GM21717 (cell line): Measurements from ENCODE around the gene DCAF5.
"Not testable (repeated sequence)": the region's sequence is repeated elsewhere in the genome, so short reads cannot be mapped to it uniquely, and the experiment has no call there.

ENCODE experiments used
- ATAC-seq: cut with Tn5 transposase; IDR thresholded peaks from one replicate; pipeline ENCODE4 v1.9.1; 2021; ENCODE audit warnings: mild to moderate bottlenecking, moderate library complexity; ENCODE audit not compliant: unreplicated experiment

DCAF5 gene

DNA sequence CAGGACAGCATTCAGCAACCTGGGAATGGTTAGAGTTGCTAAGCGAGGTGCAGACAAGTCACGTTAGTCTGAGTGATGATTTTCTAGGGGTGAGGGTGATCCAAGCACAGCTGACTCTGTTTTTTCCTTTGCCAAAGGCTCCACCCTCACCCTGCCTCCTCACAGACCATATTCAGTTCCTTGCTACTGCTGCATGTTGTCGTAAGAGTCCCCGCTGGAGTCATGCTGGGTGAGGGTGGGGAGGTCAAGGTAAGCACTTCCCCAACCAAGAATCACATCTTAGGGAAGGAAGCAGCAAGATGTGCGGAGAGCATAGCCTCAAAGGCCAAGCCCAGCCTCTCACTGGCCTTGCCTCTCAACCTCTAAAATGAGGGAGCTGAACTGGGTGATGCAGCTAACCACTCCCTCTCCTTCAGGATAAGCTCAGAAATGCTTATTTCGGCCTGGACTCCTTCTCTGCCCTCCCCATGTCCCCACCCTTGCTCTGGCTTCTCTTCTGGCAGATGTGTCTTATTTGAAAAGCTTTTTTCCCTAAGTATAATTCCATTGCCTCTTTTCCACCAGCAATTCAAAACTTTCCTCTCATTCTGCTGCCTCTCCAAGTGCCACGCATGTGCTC lies 107.0 kb downstream of the DCAF5 start:
- no peak for ATAC-seq

DNA sequence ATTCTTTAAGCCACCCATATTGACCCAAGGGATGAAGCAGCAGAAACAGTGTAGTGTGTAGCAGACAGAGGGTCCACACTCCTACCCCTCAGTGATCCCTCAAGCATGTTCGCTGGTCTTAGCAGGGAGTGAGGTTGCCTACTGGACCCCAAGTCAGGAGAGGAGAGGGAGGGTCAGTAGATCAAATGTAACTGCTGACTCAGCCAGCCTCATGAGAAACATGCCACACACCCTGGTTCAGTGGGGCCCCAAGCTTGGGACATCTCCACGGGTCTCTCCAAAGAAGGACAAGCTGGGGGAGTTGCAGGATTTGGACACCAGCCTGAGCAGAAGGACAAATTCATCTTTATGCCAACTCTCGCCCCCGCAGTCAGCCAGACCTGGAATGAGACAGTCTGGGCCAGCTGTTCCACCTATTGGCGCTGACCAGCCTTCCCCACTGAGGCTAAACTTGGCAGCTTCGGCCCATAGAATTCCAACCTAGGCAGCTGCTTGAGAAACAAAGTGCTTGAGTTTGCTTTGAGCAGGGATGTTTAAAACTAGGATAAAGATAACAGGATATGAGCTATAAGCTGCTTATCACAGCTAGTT lies 107.9 kb downstream of the DCAF5 start:
- no peak for ATAC-seq

DNA sequence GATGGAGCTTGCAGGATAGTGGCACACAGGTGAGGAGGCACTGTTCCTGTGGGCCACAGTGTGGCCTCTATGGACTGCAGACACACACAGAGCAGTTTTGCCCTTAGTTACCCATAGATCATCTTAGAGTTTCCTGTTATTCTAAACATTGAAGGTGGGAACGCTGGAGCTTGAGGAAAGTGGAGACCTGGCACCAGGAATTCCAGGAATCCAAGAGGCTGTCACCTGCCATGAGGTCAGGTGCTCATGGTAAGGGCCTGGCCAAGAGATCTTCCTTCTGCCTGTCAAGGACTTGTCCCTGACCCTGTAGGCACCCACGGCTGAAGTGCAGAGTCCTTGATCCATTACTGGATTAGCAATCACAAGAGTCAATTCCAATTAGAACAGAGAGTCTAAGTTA lies 108.6 kb downstream of the DCAF5 start:
- no peak for ATAC-seq

DNA sequence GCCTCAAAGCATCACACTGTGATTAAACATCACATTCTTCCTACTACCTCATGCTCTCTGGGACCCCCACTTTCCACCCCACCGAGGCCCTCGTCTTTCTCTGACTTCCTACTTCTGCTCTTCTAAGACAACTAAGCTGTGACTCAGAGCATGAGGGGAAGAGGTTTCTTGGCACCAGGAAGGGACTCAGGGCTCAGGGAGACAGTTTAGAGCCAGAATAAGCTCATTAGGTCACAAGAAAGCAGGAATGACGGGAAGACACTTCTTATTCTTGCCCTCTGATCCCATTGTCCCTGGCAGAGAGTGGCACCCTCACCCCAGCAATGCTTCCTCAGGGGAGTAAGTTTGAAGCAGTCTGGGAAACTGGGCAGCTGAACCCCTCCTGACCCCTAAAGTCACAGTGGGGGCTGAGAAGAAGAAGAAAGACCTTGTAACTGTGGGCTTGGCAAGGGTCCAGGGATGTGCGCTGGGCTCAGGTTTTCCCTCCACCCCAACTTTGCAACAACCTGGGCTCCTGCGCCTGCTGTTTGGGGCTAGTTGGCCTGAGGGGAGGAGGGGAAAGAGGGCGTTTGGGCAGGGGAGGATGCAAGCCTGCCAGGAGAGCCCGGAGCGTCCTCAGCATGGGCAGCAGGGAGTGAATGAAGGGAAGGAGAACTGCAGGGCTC lies 109.2 kb downstream of the DCAF5 start:
- ATAC-seq, result no peak

DNA sequence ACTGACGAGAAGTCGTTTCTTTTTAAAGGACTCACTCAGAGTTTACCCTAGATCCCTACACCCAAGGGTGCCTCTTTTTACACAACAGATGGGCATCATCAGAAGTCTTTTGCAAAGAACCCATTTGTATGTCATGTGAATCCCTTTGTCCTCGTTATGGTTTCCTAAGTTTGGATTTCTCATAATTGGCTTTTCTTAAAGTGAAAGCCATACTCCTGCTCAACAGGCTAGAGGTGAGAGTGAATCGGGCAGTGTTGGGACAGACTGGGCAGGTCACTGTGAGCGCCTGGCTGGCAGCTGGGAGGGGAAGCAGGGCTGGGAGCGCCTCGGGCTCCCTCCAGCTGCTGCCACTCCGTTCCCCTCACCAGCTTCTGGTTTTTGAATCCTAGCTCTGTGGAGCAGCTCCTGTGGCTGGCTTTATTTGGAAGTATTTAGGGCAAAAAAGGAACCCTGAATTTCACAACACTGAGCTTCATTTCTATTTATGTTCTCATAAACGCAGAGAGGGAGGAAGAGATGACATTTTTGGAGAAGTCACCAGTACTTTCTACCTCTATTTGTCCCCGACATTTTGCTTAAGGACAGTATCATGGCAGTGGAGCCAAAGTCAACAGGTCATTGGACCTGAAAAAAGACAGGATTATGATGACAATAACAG lies 110.0 kb downstream of the DCAF5 start:
- ATAC-seq, result no peak

DNA sequence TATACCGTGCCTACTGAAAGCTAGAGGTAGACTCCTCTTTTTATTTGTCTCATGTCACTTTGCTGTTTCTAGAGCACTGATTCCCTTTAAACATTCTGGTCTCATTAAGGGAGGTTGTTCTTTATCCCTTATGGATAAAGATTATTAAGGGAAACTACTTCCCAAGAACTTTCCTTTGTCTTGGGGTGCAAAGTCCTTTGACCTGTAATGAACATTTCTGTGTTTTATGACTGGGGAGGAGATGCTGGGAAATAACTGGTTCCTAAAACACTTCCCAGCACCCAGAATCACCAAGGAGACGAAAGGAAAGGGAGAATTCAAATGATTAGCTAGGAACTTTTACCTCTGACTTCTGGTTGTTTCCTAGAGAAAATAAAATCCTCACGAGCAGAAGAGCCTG lies 110.6 kb downstream of the DCAF5 start:
- no peak for ATAC-seq

DNA sequence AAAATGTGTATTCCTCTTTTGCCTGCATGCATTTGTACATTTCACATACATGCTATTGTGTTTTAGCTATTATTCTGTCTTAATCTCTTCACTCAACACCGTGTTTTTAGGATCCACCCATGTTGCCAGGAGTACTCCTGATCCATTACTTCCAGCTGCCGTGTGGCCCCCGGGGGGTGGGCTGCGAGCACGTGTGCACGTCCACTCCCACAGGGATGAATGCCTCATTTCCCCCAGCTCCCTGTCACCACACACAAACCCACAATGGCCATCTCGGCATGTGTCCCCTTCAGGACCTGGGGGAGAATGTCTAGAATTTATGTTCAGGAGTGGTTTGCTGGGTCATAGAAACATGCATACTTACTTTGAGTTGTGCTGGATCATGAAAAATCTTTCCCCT lies 111.1 kb downstream of the DCAF5 start:
- no peak for ATAC-seq

DNA sequence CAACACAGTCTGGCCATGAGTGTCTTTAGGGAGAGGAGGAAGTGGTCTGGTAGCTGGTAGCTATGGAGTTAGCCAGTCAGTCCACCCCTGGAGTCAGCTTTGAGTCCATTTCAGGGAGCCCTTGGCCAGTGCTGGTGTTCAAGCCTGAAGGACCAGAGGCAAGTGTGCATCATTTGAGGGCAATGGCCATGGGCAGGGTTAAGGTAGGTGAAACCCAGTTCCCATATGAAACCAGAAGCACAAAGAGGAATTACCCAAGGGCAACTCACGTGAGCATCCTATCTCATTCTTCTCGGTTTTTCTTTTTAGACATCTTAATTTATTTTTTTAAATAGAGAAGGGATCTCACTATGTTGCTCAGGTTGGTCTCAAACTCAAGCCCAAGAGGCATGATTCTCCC lies 112.6 kb downstream of the DCAF5 start:
- ATAC-seq, result no peak

DNA sequence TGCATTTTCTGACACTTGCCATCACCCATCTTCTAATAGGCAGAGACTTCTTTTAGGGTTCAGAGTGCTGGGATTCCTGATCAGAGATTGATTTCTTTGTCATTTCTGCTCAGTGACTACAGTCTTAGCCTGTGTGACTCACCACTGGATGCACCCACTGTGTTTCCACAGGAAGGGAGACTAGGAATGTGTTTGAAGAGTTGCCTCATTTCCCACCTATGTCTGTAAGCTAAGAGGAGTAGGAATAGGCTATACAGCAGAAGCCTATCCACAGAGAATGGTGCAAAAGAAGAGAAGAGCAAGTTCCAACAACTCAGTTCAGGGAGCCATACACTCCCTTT lies 113.7 kb downstream of the DCAF5 start:
- no peak for ATAC-seq

DNA sequence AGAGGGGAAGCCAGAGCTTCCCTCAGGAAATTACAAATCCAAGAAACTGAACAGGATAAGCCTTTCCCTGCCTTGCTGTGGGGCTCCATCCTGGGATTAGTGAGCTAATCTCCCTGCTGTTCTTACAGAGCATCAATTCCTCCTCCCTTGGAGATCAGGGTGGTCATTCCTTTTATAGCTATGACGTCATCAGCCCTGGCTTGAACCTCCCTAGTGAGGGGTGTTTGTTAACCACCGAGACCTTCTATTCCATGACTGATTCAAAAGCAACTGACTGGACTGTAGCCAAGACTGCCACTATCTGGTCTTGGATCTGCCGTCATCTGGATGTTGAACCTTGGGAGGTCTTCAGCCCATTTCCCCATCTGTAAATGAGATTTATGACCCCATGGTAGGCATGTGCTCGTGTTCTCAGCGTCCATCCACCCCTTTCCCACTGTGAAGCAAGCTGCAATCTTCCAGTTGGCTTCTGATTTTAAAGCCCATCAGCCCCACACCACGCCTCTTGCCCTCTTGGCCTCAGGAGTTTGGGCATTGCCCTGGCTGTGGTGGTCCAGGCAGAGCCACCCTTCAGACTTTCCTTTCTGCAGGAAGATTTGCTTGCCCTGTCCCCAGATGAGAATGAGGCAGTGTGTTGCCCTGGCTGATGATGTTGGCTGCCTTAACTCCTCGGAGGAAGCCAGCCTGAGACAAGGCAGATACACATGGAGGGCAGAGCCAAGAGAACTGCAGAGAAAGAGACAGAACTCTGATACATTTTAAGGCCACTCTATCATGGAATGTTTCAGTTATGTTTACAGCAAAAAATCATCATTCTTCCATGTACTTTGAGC lies 114.2 kb downstream of the DCAF5 start:
- ATAC-seq, result no peak

DNA sequence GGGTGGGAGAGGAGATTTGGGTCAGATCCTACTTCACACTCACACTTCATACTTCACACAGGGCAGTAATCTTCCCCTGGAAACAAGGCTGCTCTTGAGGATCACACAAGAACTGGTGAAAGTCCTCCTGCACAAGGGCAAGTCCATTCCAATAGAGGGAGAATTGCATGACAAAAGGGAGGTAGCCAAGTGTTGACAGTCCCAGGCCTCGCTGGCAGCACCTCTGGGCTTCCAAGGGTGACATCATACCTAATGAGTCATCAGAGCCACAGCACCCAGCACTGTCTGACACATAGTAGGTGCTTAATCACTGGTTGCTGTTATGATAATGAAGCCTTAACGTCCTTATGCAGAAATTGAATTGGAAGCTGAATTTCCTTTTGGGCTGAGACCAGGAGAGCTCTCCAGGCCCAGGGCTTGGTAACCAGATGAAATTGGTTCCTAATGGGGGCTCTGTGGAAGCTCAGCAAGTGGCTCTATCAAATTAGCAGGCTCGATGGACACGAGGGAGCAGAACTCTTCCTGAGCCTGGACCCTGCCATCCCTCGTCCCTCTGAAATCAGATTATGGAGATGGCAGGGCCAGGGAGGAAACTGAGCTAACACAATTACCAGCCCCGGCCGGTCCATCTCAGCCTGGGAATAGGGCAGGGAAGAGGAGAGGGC lies 115.0 kb downstream of the DCAF5 start:
- ATAC-seq, result no peak

DNA sequence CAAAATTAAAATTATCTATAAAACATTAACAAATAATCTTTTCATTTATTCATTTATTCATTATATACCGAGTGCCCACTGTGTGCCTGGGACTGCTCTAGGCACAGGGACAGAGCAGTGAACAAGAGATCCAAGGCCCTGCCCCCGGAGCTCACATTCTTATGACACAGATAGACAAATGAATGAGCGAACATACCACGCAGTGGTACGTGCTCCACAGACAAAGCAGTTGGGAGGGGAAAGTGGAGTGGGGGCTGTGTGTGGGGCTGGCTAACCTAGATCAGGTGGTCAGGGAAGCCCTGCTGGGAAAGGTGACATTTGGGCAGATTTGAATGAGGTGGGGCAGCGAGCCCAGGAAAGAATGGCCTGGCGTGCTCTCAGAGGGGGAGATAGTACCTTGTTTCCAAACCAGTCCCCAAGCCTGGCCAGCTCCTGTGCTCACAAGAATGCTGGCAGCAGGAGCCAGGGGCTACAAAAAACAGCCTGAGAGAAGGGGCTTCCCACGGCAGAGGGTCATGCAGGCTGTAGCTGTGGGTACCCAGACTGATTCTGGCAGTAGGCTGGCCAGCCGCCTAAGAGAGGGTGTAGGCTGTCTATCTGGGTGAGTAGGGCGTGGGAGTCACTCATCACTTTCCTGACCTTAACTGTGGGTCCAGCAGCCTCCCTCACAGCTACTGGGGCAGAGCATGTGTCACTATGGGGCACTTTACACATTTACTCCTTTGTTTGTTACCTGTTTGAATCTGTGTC lies 116.0 kb downstream of the DCAF5 start:
- ATAC-seq, result no peak

DNA sequence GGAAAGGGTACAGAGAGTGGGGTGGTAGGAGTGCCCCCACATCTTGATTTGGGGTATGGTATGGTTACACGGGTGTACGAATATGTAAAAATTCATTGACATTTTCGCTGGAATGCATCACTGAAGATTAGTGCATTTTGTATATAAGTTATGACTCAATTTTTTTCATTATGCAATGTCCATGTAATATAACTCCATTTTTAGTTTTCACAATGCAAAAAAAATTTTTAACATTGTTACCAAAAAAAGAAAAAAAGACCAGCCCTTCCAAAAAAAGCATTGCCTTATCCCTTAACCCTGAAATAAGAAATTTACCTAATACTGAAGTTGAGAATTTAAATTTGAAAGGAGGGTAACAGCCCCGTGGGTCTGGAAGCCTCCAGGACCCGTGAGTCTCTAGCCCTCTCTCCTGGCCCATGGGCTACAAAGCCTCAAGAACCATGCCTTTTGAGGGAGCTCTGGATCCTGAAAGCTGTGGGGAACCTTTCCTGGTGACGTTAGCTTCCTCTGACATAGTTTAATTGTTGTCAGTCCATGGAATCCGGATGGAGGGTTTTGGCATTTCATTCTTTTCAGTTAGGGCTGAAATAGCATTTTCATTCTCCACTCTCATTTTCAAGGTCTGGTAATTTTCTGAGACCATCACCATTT lies 118.2 kb downstream of the DCAF5 start:
- ATAC-seq, result no peak

DNA sequence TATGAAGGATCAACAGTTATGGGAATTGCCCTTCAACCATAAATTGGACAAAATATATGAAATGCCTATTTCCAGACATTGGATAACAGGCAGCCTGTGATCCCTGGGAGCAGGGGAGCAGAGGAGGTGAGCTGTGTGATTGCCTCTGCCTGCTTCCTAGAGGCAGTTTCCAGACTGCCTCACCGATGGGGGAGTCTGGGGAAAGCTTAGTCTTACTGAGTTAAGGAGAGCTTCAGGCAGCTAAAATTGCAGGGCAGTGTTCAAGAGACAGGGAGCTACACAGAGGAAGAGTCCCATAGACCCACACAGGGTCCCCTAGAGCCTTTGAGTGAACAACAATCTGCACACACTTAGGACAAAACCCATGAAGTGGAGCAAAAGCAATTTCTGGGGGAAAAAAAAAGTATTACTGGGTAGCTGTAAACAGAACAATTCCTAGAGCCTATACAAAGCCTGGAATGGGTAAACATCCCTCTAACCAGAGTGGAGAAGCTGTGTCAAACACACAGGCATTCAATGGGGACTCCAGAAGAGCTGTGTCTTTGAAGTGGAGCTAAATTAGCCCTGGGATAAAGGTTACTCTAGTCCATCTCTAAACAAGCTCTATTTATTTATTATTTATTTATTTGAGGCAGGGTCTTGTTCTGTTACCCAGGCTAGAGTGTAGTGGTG lies 125.5 kb downstream of the DCAF5 start:
- no peak for ATAC-seq

DNA sequence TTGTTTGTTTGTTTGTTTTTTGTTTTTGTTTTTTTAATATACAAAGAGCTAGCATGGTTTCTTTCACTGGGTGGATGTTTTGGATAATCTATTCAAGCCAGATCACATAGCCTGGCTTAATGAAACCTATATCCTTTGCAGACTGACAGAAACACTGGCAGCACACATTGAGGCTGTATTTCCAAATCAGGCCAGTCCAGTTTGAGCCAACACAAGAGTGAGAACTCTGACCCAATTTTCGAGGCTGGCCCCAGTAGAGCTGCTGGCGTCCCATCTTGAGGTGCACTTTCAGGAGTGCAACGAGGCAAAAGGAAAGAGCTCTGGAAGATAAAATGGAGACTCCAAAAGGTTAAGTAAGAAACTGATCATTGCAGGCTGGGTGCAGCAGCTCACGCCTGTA lies 129.9 kb downstream of the DCAF5 start:
- no peak for ATAC-seq

DNA sequence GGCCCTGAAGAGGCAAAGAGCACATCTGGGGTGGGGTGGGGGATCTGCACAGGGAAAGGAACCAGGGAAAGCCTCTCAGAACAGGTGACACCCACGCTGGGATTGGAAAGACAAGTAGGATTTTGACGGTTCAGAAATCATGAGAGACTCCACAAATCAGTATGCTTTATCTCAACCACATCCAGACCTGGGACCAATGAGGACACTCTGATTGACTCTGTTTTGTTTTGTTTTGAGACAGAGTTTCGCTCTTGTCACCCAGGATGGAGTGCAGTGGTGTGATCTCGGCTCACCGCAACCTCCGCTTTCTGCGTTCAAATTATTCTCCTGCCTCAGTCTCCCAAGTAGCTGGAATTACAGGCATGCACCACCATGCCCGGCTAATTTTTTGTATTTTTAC lies 130.8 kb downstream of the DCAF5 start:
- not testable (repeated sequence) for ATAC-seq

DNA sequence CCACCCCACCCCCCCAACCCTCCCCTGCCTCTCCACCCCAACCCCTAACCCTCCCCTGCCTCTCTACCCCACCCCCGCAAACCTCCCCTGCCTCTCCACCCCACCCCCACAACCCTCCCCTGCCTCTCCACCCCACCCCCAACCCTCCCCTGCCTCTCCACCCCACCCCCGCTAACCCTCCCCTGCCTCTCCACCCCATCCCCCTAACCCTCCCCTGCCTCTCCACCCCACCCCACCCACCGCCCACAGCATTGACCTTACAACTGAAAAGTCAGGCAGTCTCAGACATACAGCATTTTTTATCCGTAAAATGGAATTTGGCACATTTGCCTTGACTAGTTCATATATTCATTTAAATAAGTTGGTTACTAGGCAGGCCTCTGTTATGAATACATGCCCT lies 135.2 kb downstream of the DCAF5 start:
- ATAC-seq, result no peak

DNA sequence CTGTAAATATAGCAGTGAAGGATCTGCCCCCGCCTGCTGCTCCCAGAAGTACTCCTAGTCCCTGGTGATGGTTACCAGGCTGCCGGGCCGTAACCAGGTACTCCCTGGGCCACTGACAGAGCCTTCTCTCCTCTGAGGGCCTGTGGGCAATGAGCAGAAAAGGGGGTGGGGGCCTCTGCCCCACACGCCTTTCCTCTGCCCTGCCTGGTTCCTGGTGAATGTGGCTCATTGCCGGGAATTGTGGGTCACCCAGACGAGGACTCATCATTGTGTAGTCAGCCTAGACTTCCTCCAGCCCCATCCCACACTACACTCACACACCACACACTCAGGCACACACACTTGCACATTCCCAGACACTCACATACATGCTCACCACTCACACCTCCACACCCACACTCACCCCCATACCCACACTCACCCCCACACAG lies 138.1 kb downstream of the DCAF5 start:
- ATAC-seq, result no peak
